NCI-H2227 treated with DMSO at 0.1 percent for 48 hours (cell line): ENCODE data around the gene TRAF2.
"Not testable (repeated sequence)": the region's sequence is repeated elsewhere in the genome, so short reads cannot be mapped to it uniquely, and the experiment has no call there.

ENCODE experiments used
- DNase-seq: peaks from one replicate; lab custom pipeline; 2025; lab: John Stamatoyannopoulos, UW

TRAF2 gene

GRCh38 chr9:136882109-136882946 is 4.0 kb upstream of the TRAF2 start:
- no peak for DNase-seq

- DNase-seq, result not testable (repeated sequence)
Observed at GRCh38 chr9:136882947-136883283, 3.4 kb upstream of the TRAF2 start.

- not testable (repeated sequence) for DNase-seq
Observed at GRCh38 chr9:136883670-136884069, 2.6 kb upstream of the TRAF2 start.

- no peak for DNase-seq
Observed at GRCh38 chr9:136886610-136887597, 588 bp downstream of the TRAF2 start.

- no peak for DNase-seq
Observed at GRCh38 chr9:136888454-136888853, 2.1 kb downstream of the TRAF2 start.

GRCh38 chr9:136889858-136890257 is 3.5 kb downstream of the TRAF2 start:
- no peak for DNase-seq

- no peak for DNase-seq
Observed at GRCh38 chr9:136890661-136891060, 4.3 kb downstream of the TRAF2 start.

- no peak for DNase-seq
Observed at GRCh38 chr9:136896027-136896426, 9.7 kb downstream of the TRAF2 start.

- no peak for DNase-seq
Observed at GRCh38 chr9:136898483-136899100, 12.3 kb downstream of the TRAF2 start.

- DNase-seq, result no peak
Observed at GRCh38 chr9:136899196-136899595, 12.9 kb downstream of the TRAF2 start.

- DNase-seq, result no peak
Observed at GRCh38 chr9:136900556-136900955, 14.2 kb downstream of the TRAF2 start.

- DNase-seq, result no peak
Observed at GRCh38 chr9:136900988-136901515, 14.7 kb downstream of the TRAF2 start.

- no peak for DNase-seq
Observed at GRCh38 chr9:136901516-136902258, 15.4 kb downstream of the TRAF2 start.

- no peak for DNase-seq
Observed at GRCh38 chr9:136902259-136902821, 16.0 kb downstream of the TRAF2 start.

- DNase-seq, result no peak
Observed at GRCh38 chr9:136903041-136903554, 16.8 kb downstream of the TRAF2 start.

GRCh38 chr9:136906266-136906665 is 19.9 kb downstream of the TRAF2 start:
- DNase-seq, result no peak

- no peak for DNase-seq
Observed at GRCh38 chr9:136907011-136907914, 20.9 kb downstream of the TRAF2 start.

GRCh38 chr9:136910197-136910900 is 24.0 kb downstream of the TRAF2 start:
- no peak for DNase-seq

GRCh38 chr9:136910901-136911245 is 24.6 kb downstream of the TRAF2 start:
- DNase-seq, result no peak
